GM12878 (cell line): ENCODE results near the gene METRNL.

Source experiments
- CREB1 ChIP-seq: IDR thresholded peaks from 2 replicates; pipeline ENCODE4 v1.6.1; 2012; ENCODE audit warnings: low read depth, mild to moderate bottlenecking, inconsistent platforms
- EZH2 ChIP-seq: IDR thresholded peaks from 2 replicates; pipeline ENCODE4 v1.6.1; 2012; ENCODE audit warnings: low read depth, mild to moderate bottlenecking, control low read depth, inconsistent platforms, low read length, borderline replicate concordance; ENCODE audit not compliant: control insufficient read depth
- POLR2A ChIP-seq: IDR thresholded peaks from 2 replicates; pipeline ENCODE4 v1.6.1; 2011; ENCODE audit warnings: low read depth, mild to moderate bottlenecking, low read length
- POLR2AphosphoS5 ChIP-seq: IDR thresholded peaks from 2 replicates; pipeline ENCODE4 v1.6.1; 2011; ENCODE audit warnings: mild to moderate bottlenecking, low read length, inconsistent platforms
- SKIL ChIP-seq: fragments of 450-650 bp; IDR thresholded peaks from 2 replicates; pipeline ENCODE4 v1.6.1; 2017; ENCODE audit warnings: mild to moderate bottlenecking, low read depth, inconsistent platforms; ENCODE audit not compliant: poor library complexity, severe bottlenecking
- SMARCA5 ChIP-seq: fragments of 450-650 bp; IDR thresholded peaks from 2 replicates; pipeline ENCODE4 v1.6.1; 2017; ENCODE audit warnings: mild to moderate bottlenecking
- TCF12 ChIP-seq: IDR thresholded peaks from 2 replicates; pipeline ENCODE4 v1.6.1; 2011; ENCODE audit warnings: low read depth, mild to moderate bottlenecking, low read length
- YY1 ChIP-seq: IDR thresholded peaks from 2 replicates; pipeline ENCODE4 v1.6.1; 2011; ENCODE audit warnings: low read depth, mild to moderate bottlenecking, low read length
- ZNF274 ChIP-seq: IDR thresholded peaks from one replicate; pipeline ENCODE4 v1.8.0; 2011; ENCODE audit not compliant: insufficient read length, insufficient read depth
- TF ChIP-seq, protein P1 (sequence below): IDR thresholded peaks from 2 replicates; pipeline ENCODE4 v1.6.1; 2012; ENCODE audit warnings: mild to moderate bottlenecking, low read depth, low read length

- TF ChIP-seq YY1 (no peak), SKIL (no peak), CREB1 (no peak), SMARCA5 (no peak), POLR2AphosphoS5 (no peak), TCF12 (no peak), ZNF274 (no peak), EZH2 (no peak), POLR2A (no peak)
- TF ChIP-seq, protein P1, sequence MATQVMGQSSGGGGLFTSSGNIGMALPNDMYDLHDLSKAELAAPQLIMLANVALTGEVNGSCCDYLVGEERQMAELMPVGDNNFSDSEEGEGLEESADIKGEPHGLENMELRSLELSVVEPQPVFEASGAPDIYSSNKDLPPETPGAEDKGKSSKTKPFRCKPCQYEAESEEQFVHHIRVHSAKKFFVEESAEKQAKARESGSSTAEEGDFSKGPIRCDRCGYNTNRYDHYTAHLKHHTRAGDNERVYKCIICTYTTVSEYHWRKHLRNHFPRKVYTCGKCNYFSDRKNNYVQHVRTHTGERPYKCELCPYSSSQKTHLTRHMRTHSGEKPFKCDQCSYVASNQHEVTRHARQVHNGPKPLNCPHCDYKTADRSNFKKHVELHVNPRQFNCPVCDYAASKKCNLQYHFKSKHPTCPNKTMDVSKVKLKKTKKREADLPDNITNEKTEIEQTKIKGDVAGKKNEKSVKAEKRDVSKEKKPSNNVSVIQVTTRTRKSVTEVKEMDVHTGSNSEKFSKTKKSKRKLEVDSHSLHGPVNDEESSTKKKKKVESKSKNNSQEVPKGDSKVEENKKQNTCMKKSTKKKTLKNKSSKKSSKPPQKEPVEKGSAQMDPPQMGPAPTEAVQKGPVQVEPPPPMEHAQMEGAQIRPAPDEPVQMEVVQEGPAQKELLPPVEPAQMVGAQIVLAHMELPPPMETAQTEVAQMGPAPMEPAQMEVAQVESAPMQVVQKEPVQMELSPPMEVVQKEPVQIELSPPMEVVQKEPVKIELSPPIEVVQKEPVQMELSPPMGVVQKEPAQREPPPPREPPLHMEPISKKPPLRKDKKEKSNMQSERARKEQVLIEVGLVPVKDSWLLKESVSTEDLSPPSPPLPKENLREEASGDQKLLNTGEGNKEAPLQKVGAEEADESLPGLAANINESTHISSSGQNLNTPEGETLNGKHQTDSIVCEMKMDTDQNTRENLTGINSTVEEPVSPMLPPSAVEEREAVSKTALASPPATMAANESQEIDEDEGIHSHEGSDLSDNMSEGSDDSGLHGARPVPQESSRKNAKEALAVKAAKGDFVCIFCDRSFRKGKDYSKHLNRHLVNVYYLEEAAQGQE = no peak
Observed at GRCh38 chr17:83107656-83108048, 28.2 kb downstream of the METRNL start.
